Measurements from ENCODE around the gene IWS1. TPM values are rescaled to one million over a fixed set of nuclear protein-coding genes. Genes with fewer than 3 reads are reported as not detected.

Gene IWS1
- total and polyA plus RNA-seq, 12 donors, result 17.8 to 51.9 (median 24.9) TPM

DNA sequence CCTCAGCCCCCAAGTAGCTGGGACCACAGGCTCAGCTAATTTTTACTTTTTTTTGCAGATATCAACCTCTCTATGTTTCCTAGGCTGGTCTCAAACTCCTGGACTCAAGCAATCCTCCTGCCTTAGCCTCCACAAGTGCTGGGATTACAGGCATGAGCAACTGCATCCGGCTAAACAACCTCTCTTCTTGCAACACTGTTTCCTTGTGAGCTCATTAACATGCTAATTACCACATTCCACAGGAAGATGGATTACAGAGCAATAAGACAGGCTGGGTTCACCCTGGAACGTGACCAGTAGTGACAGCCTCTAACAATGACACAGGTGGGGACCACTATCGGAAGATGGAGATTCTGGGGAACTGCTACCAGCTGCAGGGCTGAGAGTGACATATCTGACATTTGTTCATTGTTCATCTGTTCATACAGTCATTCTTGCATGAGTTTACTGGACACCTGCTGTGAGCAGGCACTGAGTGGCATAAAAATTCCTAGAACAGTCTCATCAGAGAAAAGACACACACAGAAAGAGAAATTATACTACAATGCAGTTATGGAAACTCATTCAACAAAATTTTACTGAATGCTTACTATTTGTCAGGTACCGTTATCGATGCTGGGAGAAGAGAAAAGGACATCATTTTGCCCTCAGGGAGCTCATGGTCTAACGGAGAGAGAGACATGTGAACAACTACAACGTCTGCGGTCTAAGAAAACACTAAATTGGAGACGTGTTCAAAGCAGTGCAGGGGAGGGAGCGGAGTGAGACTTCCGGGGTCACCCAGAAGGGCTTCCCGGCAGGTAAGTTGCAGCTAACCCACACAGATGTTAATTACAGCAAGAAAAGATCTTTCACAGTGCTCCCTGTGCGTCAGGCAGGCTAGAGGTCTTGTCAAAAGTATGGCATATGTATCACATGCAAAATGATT, 70.5 kb downstream of the IWS1 start:
- no peaks in the 10 kb centered on the region for H3K4me1 ChIP-seq (replicated peaks in 1 of 2)
- no peaks in the 10 kb centered on the region for H3K27me3 ChIP-seq
- WGBS, 4 donors, result 84 to 92% (median 88%) methylated on average over 13 of the region's 13 CpGs
- TF ChIP-seq, protein P1, sequence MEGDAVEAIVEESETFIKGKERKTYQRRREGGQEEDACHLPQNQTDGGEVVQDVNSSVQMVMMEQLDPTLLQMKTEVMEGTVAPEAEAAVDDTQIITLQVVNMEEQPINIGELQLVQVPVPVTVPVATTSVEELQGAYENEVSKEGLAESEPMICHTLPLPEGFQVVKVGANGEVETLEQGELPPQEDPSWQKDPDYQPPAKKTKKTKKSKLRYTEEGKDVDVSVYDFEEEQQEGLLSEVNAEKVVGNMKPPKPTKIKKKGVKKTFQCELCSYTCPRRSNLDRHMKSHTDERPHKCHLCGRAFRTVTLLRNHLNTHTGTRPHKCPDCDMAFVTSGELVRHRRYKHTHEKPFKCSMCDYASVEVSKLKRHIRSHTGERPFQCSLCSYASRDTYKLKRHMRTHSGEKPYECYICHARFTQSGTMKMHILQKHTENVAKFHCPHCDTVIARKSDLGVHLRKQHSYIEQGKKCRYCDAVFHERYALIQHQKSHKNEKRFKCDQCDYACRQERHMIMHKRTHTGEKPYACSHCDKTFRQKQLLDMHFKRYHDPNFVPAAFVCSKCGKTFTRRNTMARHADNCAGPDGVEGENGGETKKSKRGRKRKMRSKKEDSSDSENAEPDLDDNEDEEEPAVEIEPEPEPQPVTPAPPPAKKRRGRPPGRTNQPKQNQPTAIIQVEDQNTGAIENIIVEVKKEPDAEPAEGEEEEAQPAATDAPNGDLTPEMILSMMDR (IDR thresholded peaks at IDR 0.05), result no peak
- no peak for TF ChIP-seq POLR2A (IDR thresholded peaks at IDR 0.05)
- no peak overlapping the region for H3K27ac ChIP-seq
- intact Hi-C loops (cut with DNase I), result no loop called here
- no peak for DNase-seq
- H3K9me3 ChIP-seq (replicated peaks in 1 of 3), result no peaks in the 10 kb centered on the region
- no peaks in the 10 kb centered on the region for H3K36me3 ChIP-seq (replicated peaks in 1 of 2)
- no peak overlapping the region for H3K4me3 ChIP-seq

DNA sequence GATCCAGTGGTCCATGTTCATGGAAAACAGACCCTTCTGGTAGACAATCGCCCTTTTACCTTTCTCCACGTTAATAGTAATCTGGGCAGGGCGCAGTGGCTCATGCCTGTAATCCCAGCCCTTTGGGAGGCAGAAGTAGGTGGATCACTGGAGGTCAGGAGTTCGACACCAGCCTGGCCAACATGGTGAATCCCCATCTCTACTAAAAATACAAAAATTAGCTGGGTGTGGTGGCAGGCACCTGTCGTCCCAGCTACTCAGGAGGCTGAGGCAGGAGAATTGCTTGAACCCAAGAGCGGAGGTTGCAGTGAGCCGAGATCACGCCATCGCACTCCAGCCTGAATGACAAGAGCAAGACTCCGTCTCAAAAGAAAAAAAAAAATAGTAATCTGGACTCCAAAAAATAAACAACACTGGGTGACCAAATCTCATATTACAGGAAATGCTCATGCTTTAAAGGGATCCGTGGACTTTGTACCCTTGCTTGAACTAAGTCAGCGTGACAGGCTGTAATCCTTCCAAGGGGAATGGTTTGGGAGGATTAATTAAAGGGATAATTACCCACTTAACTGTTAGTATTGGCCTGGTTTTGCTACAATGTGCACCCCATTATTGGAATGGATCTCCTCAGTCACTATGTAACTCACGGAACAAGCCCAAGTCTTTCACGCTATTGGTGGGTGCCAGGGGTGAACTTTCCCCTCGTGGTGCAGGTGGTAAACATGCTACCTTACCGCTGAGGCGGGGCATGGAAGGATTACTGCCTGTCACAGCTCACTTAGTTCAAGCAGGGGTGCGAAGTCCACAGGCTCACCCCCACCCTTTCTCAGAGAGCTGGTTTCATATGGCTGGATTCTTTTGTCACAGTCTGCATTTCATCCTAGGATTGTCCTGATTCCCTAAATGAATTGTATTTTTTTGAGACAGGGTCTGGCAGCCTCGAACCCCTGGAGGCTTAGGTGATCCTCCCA, 71.4 kb downstream of the IWS1 start:
- WGBS, 4 donors, result 84 to 92% (median 90%) methylated on average over 14 to 19 of the region's 19 CpGs
- DNase-seq, result no peak
- Histone ChIP-seq H3K36me3 (replicated peaks in 1 of 2) (no peaks in the 10 kb centered on the region), H3K27me3 (no peaks in the 10 kb centered on the region), H3K4me1 (replicated peaks in 1 of 2) (no peaks in the 10 kb centered on the region), H3K9me3 (replicated peaks in 1 of 3) (no peaks in the 10 kb centered on the region), H3K4me3 (no peak overlapping the region), H3K27ac (no peak overlapping the region)
- TF ChIP-seq, protein P1 (IDR thresholded peaks at IDR 0.05), result no peak
- no peak for TF ChIP-seq POLR2A (IDR thresholded peaks at IDR 0.05)
- intact Hi-C loops (cut with DNase I), result no loop called here

DNA sequence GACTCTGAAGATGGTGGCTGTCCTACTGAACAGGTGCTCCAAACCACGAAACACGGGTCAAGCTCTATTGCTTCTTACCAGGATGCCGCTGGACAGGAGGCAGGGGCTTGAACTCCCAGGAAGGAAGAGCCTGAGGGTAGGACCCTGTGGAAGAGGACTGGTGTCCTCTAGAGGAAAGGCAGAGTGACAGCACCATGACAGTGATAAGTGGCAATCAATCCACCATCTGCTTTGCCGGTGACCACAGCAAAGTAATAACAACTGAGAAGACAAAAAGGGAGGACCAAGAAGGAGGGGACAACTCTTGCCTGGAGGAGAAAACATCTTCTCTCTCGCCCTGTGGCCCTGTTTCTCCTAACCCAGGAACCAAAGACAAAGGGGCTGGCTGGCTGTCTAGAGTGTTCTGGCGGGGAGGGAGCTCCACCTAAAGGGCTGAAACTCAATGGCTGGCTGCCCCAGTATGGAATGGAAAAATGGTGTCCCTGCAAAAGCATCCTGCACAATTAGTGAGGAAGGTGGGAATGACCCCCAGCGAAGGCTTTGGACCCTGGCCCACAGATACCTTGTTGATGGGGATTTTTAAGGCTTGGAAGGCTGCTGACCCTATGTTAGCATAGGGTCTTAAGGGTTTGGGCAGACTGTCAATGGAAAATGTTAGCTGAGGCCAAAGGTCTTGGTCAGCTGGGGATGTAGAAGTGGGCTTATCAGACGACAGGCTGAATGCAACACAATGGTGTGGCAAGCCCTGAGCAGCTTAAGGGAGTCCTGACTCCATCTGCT, 72.7 kb downstream of the IWS1 start:
- Histone ChIP-seq H3K27ac (no peak overlapping the region), H3K4me1 (replicated peaks in 1 of 2) (no peaks in the 10 kb centered on the region), H3K4me3 (no peak overlapping the region), H3K9me3 (replicated peaks in 1 of 3) (no peaks in the 10 kb centered on the region), H3K27me3 (no peaks in the 10 kb centered on the region), H3K36me3 (replicated peaks in 1 of 2) (no peaks in the 10 kb centered on the region)
- WGBS, 4 donors, result 89 to 91% (median 90%) methylated on average over 7 to 8 of the region's 8 CpGs
- DNase-seq, result no peak
- intact Hi-C loops (cut with DNase I), result no loop called here
- TF ChIP-seq POLR2A (IDR thresholded peaks at IDR 0.05), result no peak
- TF ChIP-seq, protein P1 (IDR thresholded peaks at IDR 0.05), result no peak
